Kidney (tissue), 14 donors: ENCODE measurements around the gene UGT1A9. TPM values are rescaled to one million over a fixed set of nuclear protein-coding genes. Genes with fewer than 3 reads are reported as not detected.

Experiments used
- DNase-seq, 5 donors: peaks; one replicate each; pipeline ENCODE4 v3.0.0-alpha.2; 2013 to 2020
- FAIRE-seq: peaks from 2 replicates; lab custom pipeline; 2012; peaks lifted over from hg19 to GRCh38; lab: Jason Lieb, UNC
- H3K27ac ChIP-seq, 2 donors: one replicate each; pipeline ENCODE4 v1.7.0; 2013; ENCODE audit warnings: low read depth in 2 of 2, low read length in 2 of 2, inconsistent platforms in 1 of 2
- H3K27me3 ChIP-seq: one replicate; pipeline ENCODE4 v1.7.1; 2013; ENCODE audit warnings: low read length, inconsistent platforms; ENCODE audit not compliant: control insufficient read depth, insufficient read depth
- H3K36me3 ChIP-seq, 3 donors: one replicate each; pipeline versions ENCODE4 v1.7.0 to v1.7.1; 2013; ENCODE audit warnings: low read length in 3 of 3, control low read depth in 1 of 3, inconsistent platforms in 1 of 3; ENCODE audit not compliant: insufficient read depth in 3 of 3, control insufficient read depth in 2 of 3
- H3K4me1 ChIP-seq, 3 donors: one replicate each; pipeline versions ENCODE4 v1.7.0 to v1.7.1; 2013; ENCODE audit warnings: low read length in 3 of 3, inconsistent platforms in 1 of 3, low read depth in 1 of 3; ENCODE audit not compliant: control insufficient read depth in 2 of 3, insufficient read depth in 2 of 3
- H3K4me3 ChIP-seq, 3 donors: one replicate each; pipeline versions ENCODE4 v1.7.0 to v1.8.1; 2013; ENCODE audit warnings: low read length in 3 of 3, control low read depth in 1 of 3, inconsistent platforms in 1 of 3
- H3K9ac ChIP-seq, 3 donors: one replicate each; pipeline versions ENCODE4 v1.7.0 to v1.7.1; 2013; ENCODE audit warnings: low read length in 3 of 3, control low read depth in 1 of 3, inconsistent platforms in 1 of 3
- H3K9me3 ChIP-seq, 3 donors: one replicate each; pipeline versions ENCODE4 v1.7.0 to v1.7.1; 2013; ENCODE audit warnings: low read length in 3 of 3, control low read depth in 1 of 3, inconsistent platforms in 1 of 3; ENCODE audit not compliant: control insufficient read depth in 2 of 3, insufficient read depth in 1 of 3
- intact Hi-C: fragments of 100-400 bp; cut with DNase I; formaldehyde crosslinking; loops from one replicate; pipeline ENCODE4 v1.11.1; 2022
- polyA plus RNA-seq: library from polyadenylated mRNA; stranded (reverse); fragments of 350-450 nt; fragmentation: Illumina TruSeq; extraction: RNeasy Lipid Tissue Mini Kit (QIAGEN cat#74804); gene quantifications from one replicate; pipeline ENCODE4 v1.2.3, GENCODE V29; 2014; ENCODE audit warnings: low read depth, low replicate concordance; ENCODE audit not compliant: insufficient read depth
- total RNA-seq: library from RNA; stranded (reverse); fragmentation: NEBNext Ultra II Directional; extraction: Animal tissue kit (Norgen Biotek cat#: 25700); gene quantifications from one replicate; pipeline ENCODE4 v1.2.1, GENCODE V29; 2021
- TF ChIP-seq, protein P1 (sequence below): IDR thresholded peaks from 3 replicates; pipeline ENCODE4 v1.5.1; 2012; ENCODE audit warnings: mild to moderate bottlenecking, moderate library complexity, borderline replicate concordance; ENCODE audit not compliant: insufficient read depth; ENCODE audit errors: extremely low read depth
- donor health status: control.
- donor health status: control.
- donor health status: control.
- donor health status: control.
- donor health status: control.
- donor health status: DM: yes; HTN: yes; CAD: no.
- donor health status: Normal renal cell carcinoma (clear cell type).

Gene UGT1A9
- total and polyA plus RNA-seq, 2 donors from 2014 or later = 1.4 to 414 TPM

DNA sequence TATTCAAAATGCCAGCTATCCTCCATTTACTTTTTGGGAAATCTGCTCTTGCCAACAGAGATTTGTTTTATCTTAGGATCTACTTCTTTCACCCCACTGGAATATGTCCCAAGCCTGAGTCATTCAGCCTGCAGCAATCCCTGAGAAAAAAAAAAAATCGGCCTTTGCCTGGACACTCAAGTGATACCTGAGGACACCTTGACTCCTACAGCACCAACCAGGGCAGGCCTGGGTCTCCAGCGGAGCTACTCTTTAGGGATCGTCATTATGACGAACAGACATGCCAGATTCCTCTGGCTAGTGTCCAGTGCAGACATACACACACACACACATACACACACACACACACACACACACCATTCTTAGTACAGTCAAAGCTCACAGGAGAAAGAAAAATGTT is 18.7 kb downstream of the UGT1A9 start:
- H3K36me3 ChIP-seq = no peaks in the 10 kb centered on the region
- TF ChIP-seq, protein P1, sequence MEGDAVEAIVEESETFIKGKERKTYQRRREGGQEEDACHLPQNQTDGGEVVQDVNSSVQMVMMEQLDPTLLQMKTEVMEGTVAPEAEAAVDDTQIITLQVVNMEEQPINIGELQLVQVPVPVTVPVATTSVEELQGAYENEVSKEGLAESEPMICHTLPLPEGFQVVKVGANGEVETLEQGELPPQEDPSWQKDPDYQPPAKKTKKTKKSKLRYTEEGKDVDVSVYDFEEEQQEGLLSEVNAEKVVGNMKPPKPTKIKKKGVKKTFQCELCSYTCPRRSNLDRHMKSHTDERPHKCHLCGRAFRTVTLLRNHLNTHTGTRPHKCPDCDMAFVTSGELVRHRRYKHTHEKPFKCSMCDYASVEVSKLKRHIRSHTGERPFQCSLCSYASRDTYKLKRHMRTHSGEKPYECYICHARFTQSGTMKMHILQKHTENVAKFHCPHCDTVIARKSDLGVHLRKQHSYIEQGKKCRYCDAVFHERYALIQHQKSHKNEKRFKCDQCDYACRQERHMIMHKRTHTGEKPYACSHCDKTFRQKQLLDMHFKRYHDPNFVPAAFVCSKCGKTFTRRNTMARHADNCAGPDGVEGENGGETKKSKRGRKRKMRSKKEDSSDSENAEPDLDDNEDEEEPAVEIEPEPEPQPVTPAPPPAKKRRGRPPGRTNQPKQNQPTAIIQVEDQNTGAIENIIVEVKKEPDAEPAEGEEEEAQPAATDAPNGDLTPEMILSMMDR = no peak
- peaks cover 0 to 19% (median 12%) of the 10 kb centered on the region in 3 donors for H3K4me1 ChIP-seq
- H3K4me3 ChIP-seq = peak overlapping the region in 1 of 3 donors; percentile 26
- FAIRE-seq (no peak), DNase-seq (no peak)
- H3K27ac ChIP-seq = no peak overlapping the region
- no peaks in the 10 kb centered on the region for H3K9me3 ChIP-seq
- no peaks in the 10 kb centered on the region for H3K27me3 ChIP-seq
- H3K9ac ChIP-seq = no peak overlapping the region
- intact Hi-C loops = no loop called here

DNA sequence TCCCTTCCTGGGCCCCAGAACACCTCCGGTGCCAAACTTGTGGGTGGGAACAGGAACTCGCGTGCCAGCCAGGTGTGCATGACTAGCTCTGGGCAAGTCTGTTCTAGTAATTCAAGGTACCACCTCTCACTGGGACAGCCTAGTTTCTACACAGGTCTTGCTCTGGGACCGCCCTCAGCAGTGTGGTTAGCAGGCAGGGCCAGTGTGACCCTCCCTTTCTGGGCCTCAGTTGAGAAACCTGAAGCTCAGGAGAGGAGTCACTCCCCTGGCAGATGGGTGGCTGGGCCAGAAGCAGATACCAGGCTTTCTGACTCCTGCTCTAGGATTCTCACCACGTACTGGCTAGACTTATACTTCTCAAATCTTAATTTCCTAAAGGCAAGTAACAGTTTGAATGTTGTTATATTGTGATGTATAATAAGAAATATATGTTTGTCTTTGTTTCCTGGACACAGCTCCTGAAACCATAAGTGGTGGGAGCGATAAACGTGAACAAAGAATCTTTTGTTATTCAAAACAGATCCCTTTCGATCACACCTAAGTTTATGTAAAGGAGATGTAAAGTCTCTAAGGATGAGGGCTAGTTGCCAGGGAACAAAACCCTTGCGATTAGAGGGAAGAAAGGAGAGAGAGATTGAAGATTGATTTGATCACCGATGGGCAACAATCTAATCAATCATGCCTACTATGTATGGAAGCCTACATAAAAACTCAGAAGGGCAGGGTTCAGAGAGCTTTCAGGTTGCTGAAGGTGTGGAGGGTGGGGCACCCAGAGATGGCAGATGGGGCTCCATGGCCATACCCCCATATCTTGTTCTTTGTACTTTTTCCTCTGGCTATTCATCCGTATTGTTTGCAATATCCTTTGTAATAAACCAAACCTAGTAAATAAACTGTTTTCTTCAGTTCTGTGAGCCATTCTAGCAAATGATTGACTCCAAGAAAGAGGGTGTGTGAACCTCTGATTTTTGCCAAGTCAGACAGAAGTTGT is 20.0 kb downstream of the UGT1A9 start:
- Histone ChIP-seq H3K9ac (no peak overlapping the region), H3K9me3 (no peaks in the 10 kb centered on the region), H3K4me1 (peaks cover 0 to 19% (median 12%) of the 10 kb centered on the region in 3 donors), H3K27ac (peak overlapping the region; percentile 52 to 87), H3K4me3 (peak overlapping the region in 2 of 3 donors; percentile 61 to 70), H3K27me3 (no peaks in the 10 kb centered on the region), H3K36me3 (no peaks in the 10 kb centered on the region)
- DNase-seq (no peak), FAIRE-seq (no peak)
- intact Hi-C loops = no loop called here
- TF ChIP-seq, protein P1 = no peak

DNA sequence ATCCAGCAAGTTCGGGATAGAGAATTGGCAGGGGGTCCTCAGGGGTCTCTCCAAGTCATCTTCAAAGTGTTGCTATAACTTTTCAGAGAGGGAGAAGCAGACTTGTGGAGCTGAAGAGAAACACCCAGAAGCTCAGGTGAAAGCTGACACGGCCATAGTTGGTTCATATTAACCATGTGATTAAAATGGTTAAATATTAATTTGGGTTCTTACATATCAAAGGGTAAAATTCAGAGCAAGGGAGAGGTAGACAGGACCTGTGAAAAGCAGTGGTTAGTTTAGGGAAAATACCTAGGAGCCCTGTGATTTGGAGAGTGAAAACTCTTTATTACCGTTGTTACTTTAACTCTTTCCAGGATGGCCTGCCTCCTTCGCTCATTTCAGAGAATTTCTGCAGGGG is 20.9 kb downstream of the UGT1A9 start, which contains the start of gene UGT1A6:
TSS of gene UGT1A6 (plus strand) at position 243 of the 400 bp plus-strand sequence. CDS start at position 358, 115 bp downstream.
- Histone ChIP-seq H3K9me3 (no peaks in the 10 kb centered on the region), H3K4me3 (peak within 1 kb of the TSS in 2 of 3 donors; percentile 61 to 70)
- intact Hi-C loops = no loop called here

More for the DNA sequence above, 20.9 kb downstream of the UGT1A9 start, which contains the start of gene UGT1A6:
- H3K27me3 ChIP-seq = no peaks in the 10 kb centered on the region
- FAIRE-seq = no peak
- no peak for DNase-seq
- H3K36me3 ChIP-seq = no peaks in the 10 kb centered on the region
- peak within 1 kb of the TSS; percentile 52 to 87 for H3K27ac ChIP-seq
- H3K4me1 ChIP-seq = peaks cover 0 to 19% (median 12%) of the 10 kb centered on the region in 3 donors
- TF ChIP-seq, protein P1 = no peak
- H3K9ac ChIP-seq = peak within 1 kb of the TSS in 1 of 3 donors; percentile 63
